Brain microvascular endothelial cell (primary cell): ENCODE data around the gene KIF25.
A peak's percentile ranks its signal among the peaks of the same experiment; 100 is the strongest.

Experiments used
- DNase-seq: peaks from one replicate; pipeline ENCODE4 v3.0.0-alpha.2; 2020
- H3K27ac ChIP-seq: fragments of 250-450 bp; sonication (Bioruptor Pico); 2 replicates; pipeline ENCODE4 v1.5.1; 2020; ENCODE audit warnings: mild to moderate bottlenecking, moderate library complexity
- H3K27me3 ChIP-seq: fragments of 250-450 bp; sonication (Bioruptor Pico); replicated peaks from 2 replicates; pipeline ENCODE4 v1.5.1; 2020; ENCODE audit warnings: mild to moderate bottlenecking
- H3K36me3 ChIP-seq: fragments of 250-450 bp; sonication (Bioruptor Pico); replicated peaks from 2 replicates; pipeline ENCODE4 v1.5.1; 2020; ENCODE audit warnings: mild to moderate bottlenecking
- H3K4me3 ChIP-seq: 2 replicates; pipeline ENCODE4 v1.5.1; 2011; ENCODE audit warnings: low read depth, mild to moderate bottlenecking, control low read depth, low read length, moderate library complexity
- CTCF ChIP-seq: IDR thresholded peaks from 2 replicates; pipeline ENCODE4 v1.5.1; 2011; ENCODE audit warnings: low read depth, mild to moderate bottlenecking, moderate library complexity, low read length, control low read depth, inconsistent platforms; ENCODE audit errors: missing control alignments
- in situ Hi-C: cut with HindIII; loops from 2 replicates; pipeline ENCODE4 v1.10.0; 2017; ENCODE audit warnings: low sequenced_read_pairs, low pct_ligation_motif_present

Gene KIF25

GRCh38 chr6:167952512-167952859 is 45.0 kb upstream of the KIF25 start:
- DNase-seq, result no peak
- in situ Hi-C loops, result no loop called here
- no peak for TF ChIP-seq CTCF
- Histone ChIP-seq H3K36me3 (peaks cover 21% of the 10 kb centered on the region), H3K4me3 (no peak overlapping the region), H3K27ac (no peak overlapping the region), H3K27me3 (no peaks in the 10 kb centered on the region)

GRCh38 chr6:167953551-167953950 is 43.9 kb upstream of the KIF25 start:
- no peak for TF ChIP-seq CTCF
- H3K36me3 ChIP-seq, result peaks cover 21% of the 10 kb centered on the region
- no peaks in the 10 kb centered on the region for H3K27me3 ChIP-seq
- DNase-seq, result no peak
- no peak overlapping the region for H3K4me3 ChIP-seq
- in situ Hi-C loops, result no loop called here
- H3K27ac ChIP-seq, result no peak overlapping the region

- Histone ChIP-seq H3K4me3 (no peak overlapping the region), H3K36me3 (peaks cover 15% of the 10 kb centered on the region), H3K27ac (no peak overlapping the region), H3K27me3 (no peaks in the 10 kb centered on the region)
- in situ Hi-C loops, result no loop called here
- DNase-seq, result no peak
- TF ChIP-seq CTCF, result no peak
Measured at GRCh38 chr6:167954151-167954550, 43.3 kb upstream of the KIF25 start.

GRCh38 chr6:167956491-167956890 is 41.0 kb upstream of the KIF25 start:
- Histone ChIP-seq H3K4me3 (no peak overlapping the region), H3K27ac (no peak overlapping the region), H3K27me3 (no peaks in the 10 kb centered on the region), H3K36me3 (peaks cover 6% of the 10 kb centered on the region)
- DNase-seq, result no peak
- in situ Hi-C loops, result no loop called here
- no peak for TF ChIP-seq CTCF

- peaks cover under 1% of the 10 kb centered on the region for H3K36me3 ChIP-seq
- no peaks in the 10 kb centered on the region for H3K27me3 ChIP-seq
- no peak overlapping the region for H3K4me3 ChIP-seq
- H3K27ac ChIP-seq, result no peak overlapping the region
- peak; percentile 34 for DNase-seq
- in situ Hi-C loops, result no loop called here
- no peak for TF ChIP-seq CTCF
Measured at GRCh38 chr6:167956983-167957492, 40.4 kb upstream of the KIF25 start.

- in situ Hi-C loops, result no loop called here
- Histone ChIP-seq H3K4me3 (no peak overlapping the region), H3K36me3 (no peaks in the 10 kb centered on the region), H3K27ac (no peak overlapping the region), H3K27me3 (no peaks in the 10 kb centered on the region)
- TF ChIP-seq CTCF, result no peak
- DNase-seq, result no peak
Measured at GRCh38 chr6:167957626-167958025, 39.8 kb upstream of the KIF25 start.
